ENCODE data around the gene PIEZO2. TPM values are rescaled to one million over a fixed set of nuclear protein-coding genes. Genes with fewer than 3 reads are reported as not detected.
"Not testable (repeated sequence)": the region's sequence is repeated elsewhere in the genome, so short reads cannot be mapped to it uniquely, and the experiment has no call there.

PIEZO2 gene
- total RNA-seq, 2 donors from 2014 or later: not detected

GRCh38 chr18:10851824-10852319 is 297.5 kb downstream of the PIEZO2 start:
- Mint-ChIP-seq H3K36me3 (no peaks in the 10 kb centered on the region), H3K9me3 (no peaks in the 10 kb centered on the region), H3K27ac (no peak overlapping the region)
- DNase-seq (ENCODE audit: low spot score in 2 of 2) (no peak), ATAC-seq (no peak)

- ATAC-seq (no peak), DNase-seq (ENCODE audit: low spot score in 2 of 2) (no peak)
- Mint-ChIP-seq H3K27ac (no peak overlapping the region), H3K36me3 (no peaks in the 10 kb centered on the region), H3K9me3 (peaks cover 0 to 3% of the 10 kb centered on the region in 2 donors)
Observed at GRCh38 chr18:10850840-10851239, 298.5 kb downstream of the PIEZO2 start.

GRCh38 chr18:10850216-10850615 is 299.2 kb downstream of the PIEZO2 start:
- no peaks in the 10 kb centered on the region for H3K36me3 Mint-ChIP-seq
- DNase-seq (ENCODE audit: low spot score in 2 of 2) (no peak), ATAC-seq (no peak)
- H3K27ac Mint-ChIP-seq: no peak overlapping the region
- peaks cover 0 to 4% of the 10 kb centered on the region in 2 donors for H3K9me3 Mint-ChIP-seq

GRCh38 chr18:10847907-10848306 is 301.5 kb downstream of the PIEZO2 start:
- Mint-ChIP-seq H3K9me3 (peaks cover 0 to 4% of the 10 kb centered on the region in 2 donors), H3K27ac (no peak overlapping the region)
- DNase-seq (ENCODE audit: low spot score in 2 of 2): no peak

GRCh38 chr18:10847408-10847790 is 302.0 kb downstream of the PIEZO2 start:
- Mint-ChIP-seq H3K27ac (no peak overlapping the region), H3K9me3 (peaks cover 0 to 4% of the 10 kb centered on the region in 2 donors), H3K36me3 (no peaks in the 10 kb centered on the region)
- no peak for ATAC-seq
- no peak for DNase-seq (ENCODE audit: low spot score in 2 of 2)

More at GRCh38 chr18:10847907-10848306, 301.5 kb downstream of the PIEZO2 start:
- H3K36me3 Mint-ChIP-seq: no peaks in the 10 kb centered on the region
- no peak for ATAC-seq

GRCh38 chr18:10846657-10847407 is 302.5 kb downstream of the PIEZO2 start:
- DNase-seq (ENCODE audit: low spot score in 2 of 2): no peak
- no peak for ATAC-seq
- Mint-ChIP-seq H3K36me3 (no peaks in the 10 kb centered on the region), H3K9me3 (peaks cover 0 to 4% of the 10 kb centered on the region in 2 donors), H3K27ac (no peak overlapping the region)

GRCh38 chr18:10846035-10846434 is 303.3 kb downstream of the PIEZO2 start:
- not testable (repeated sequence) for H3K36me3 Mint-ChIP-seq

GRCh38 chr18:10843565-10843964 is 305.8 kb downstream of the PIEZO2 start:
- peaks cover 0 to 4% of the 10 kb centered on the region in 2 donors for H3K9me3 Mint-ChIP-seq

More at GRCh38 chr18:10846035-10846434, 303.3 kb downstream of the PIEZO2 start:
- DNase-seq (ENCODE audit: low spot score in 2 of 2); H3K27ac Mint-ChIP-seq; H3K9me3 Mint-ChIP-seq; ATAC-seq: not testable (repeated sequence)

GRCh38 chr18:10842861-10843260 is 306.5 kb downstream of the PIEZO2 start:
- ATAC-seq (no peak), DNase-seq (ENCODE audit: low spot score in 2 of 2) (no peak)
- Mint-ChIP-seq H3K9me3 (peaks cover 0 to 4% of the 10 kb centered on the region in 2 donors), H3K36me3 (no peaks in the 10 kb centered on the region), H3K27ac (no peak overlapping the region)

More at GRCh38 chr18:10843565-10843964, 305.8 kb downstream of the PIEZO2 start:
- DNase-seq (ENCODE audit: low spot score in 2 of 2) (no peak), ATAC-seq (no peak)
- H3K36me3 Mint-ChIP-seq: no peaks in the 10 kb centered on the region
- no peak overlapping the region for H3K27ac Mint-ChIP-seq

- H3K9me3 Mint-ChIP-seq: peaks cover 0 to 4% of the 10 kb centered on the region in 2 donors
- DNase-seq (ENCODE audit: low spot score in 2 of 2) (no peak), ATAC-seq (no peak)
- no peaks in the 10 kb centered on the region for H3K36me3 Mint-ChIP-seq
- H3K27ac Mint-ChIP-seq: no peak overlapping the region
Observed at GRCh38 chr18:10842371-10842770, 307.0 kb downstream of the PIEZO2 start.

- DNase-seq (ENCODE audit: low spot score in 2 of 2): no peak
- peaks cover 0 to 4% of the 10 kb centered on the region in 2 donors for H3K36me3 Mint-ChIP-seq
- H3K9me3 Mint-ChIP-seq: peaks cover 0 to 4% of the 10 kb centered on the region in 2 donors
- no peak overlapping the region for H3K27ac Mint-ChIP-seq
- no peak for ATAC-seq
Observed at GRCh38 chr18:10841203-10841602, 308.2 kb downstream of the PIEZO2 start.

GRCh38 chr18:10840743-10841142 is 308.6 kb downstream of the PIEZO2 start:
- H3K27ac Mint-ChIP-seq: no peak overlapping the region
- DNase-seq (ENCODE audit: low spot score in 2 of 2) (no peak), ATAC-seq (no peak)
- peaks cover 0 to 4% of the 10 kb centered on the region in 2 donors for H3K36me3 Mint-ChIP-seq
- no peaks in the 10 kb centered on the region for H3K9me3 Mint-ChIP-seq

- H3K9me3 Mint-ChIP-seq: no peaks in the 10 kb centered on the region
- no peak overlapping the region for H3K27ac Mint-ChIP-seq
- DNase-seq (ENCODE audit: low spot score in 2 of 2) (no peak), ATAC-seq (no peak)
- peaks cover 0 to 4% of the 10 kb centered on the region in 2 donors for H3K36me3 Mint-ChIP-seq
Observed at GRCh38 chr18:10839421-10839820, 309.9 kb downstream of the PIEZO2 start.

- ATAC-seq: no peak
Observed at GRCh38 chr18:10838553-10838952, 310.8 kb downstream of the PIEZO2 start.

GRCh38 chr18:10834128-10834815 is 315.1 kb downstream of the PIEZO2 start:
- no peak for DNase-seq (ENCODE audit: low spot score in 2 of 2)
- no peak overlapping the region for H3K27ac Mint-ChIP-seq
- peaks cover 0 to 4% of the 10 kb centered on the region in 2 donors for H3K36me3 Mint-ChIP-seq
- no peaks in the 10 kb centered on the region for H3K9me3 Mint-ChIP-seq
- no peak for ATAC-seq

More at GRCh38 chr18:10838553-10838952, 310.8 kb downstream of the PIEZO2 start:
- DNase-seq (ENCODE audit: low spot score in 2 of 2): no peak
- Mint-ChIP-seq H3K27ac (no peak overlapping the region), H3K36me3 (peaks cover 0 to 4% of the 10 kb centered on the region in 2 donors), H3K9me3 (no peaks in the 10 kb centered on the region)

GRCh38 chr18:10833656-10834055 is 315.7 kb downstream of the PIEZO2 start:
- Mint-ChIP-seq H3K27ac (no peak overlapping the region), H3K9me3 (no peaks in the 10 kb centered on the region), H3K36me3 (peaks cover 0 to 4% of the 10 kb centered on the region in 2 donors)
- no peak for ATAC-seq
- DNase-seq (ENCODE audit: low spot score in 2 of 2): no peak

GRCh38 chr18:10826400-10826799 is 323.0 kb downstream of the PIEZO2 start:
- Mint-ChIP-seq H3K27ac (no peak overlapping the region), H3K36me3 (peaks cover 0 to 4% of the 10 kb centered on the region in 2 donors), H3K9me3 (peaks cover 0 to 3% of the 10 kb centered on the region in 2 donors)
- no peak for ATAC-seq
- DNase-seq (ENCODE audit: low spot score in 2 of 2): no peak

Measured in activated naive CD4-positive, alpha-beta T cell treated with anti-CD3 and anti-CD28 coated beads, Interleukin-2, amount 50 U/mL, for 72 hours (primary cell).